Stimulated activated CD8-positive, alpha-beta memory T cell treated with anti-CD3 and anti-CD28 coated beads, Interleukin-15, amount 100 ng/mL, for 1 hour (primary cell): Measurements from ENCODE around the gene SLC2A4RG.
"Not testable (repeated sequence)": the region's sequence is repeated elsewhere in the genome, so short reads cannot be mapped to it uniquely, and the experiment has no call there.

Source experiments
- DNase-seq: peaks from one replicate; pipeline ENCODE4 v3.0.0-alpha.2; 2020; ENCODE audit warnings: low read depth

Gene SLC2A4RG

DNA sequence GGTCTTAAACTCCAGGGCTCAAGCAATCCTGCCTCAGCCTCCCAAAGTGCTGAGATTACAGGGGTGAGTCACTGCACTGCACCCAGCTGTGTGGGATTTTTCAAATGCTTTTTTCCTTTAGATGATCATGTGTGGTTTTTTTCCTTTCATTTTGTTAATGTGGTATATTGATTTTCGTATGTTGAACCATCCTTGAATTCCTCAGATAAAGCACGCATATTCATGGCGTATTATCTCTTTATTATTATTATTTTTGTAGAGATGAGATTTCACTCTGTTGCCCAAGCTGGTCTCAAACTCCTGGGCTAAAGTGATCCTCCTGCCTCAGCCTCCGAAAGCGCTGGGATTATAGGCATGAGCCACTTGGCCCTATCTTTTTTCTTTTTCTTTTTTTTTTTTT, 24.7 kb upstream of the SLC2A4RG start:
- DNase-seq: no peak

DNA sequence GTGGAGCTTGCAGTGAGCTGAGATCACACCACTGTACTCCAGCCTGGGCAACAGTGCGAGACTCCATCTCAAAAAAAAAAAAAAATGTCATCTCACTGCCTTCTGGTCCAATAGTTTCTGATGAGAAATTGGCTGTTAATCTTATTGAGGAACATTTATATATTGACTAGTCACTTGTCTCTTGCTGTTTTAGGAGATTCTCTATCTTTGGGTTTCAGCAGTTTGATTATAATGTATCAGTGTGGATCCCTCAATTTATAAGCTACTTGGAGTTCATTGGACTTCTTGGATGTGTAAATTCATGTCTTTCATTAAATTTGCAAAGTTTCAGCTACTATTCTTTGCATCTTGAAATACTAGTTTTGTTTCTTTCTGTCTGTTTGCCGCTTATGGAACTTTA, 20.6 kb upstream of the SLC2A4RG start:
- no peak for DNase-seq

DNA sequence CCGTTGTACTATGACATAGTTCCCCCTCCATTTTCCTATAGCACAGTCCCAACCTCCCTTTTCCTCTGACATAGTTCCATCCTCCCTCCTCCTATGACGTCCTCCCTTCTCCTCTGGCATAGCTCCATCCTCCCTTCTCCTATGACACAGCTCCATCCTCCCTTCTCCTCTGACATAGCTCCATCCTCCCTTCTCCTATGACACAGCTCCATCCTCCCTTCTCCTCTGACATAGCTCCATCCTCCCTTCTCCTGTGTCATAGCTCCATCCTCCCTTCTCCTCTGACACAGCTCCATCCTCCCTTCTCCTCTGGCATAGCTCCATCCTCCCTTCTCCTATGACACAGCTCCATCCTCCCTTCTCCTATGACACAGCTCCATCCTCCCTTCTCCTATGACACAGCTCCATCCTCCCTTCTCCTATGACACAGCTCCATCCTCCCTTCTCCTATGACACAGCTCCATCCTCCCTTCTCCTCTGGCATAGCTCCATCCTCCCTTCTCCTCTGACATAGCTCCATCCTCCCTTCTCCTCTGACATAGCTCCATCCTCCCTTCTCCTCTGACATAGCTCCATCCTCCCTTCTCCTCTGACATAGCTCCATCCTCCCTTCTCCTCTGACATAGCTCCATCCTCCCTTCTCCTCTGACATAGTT, 16.5 kb upstream of the SLC2A4RG start:
- DNase-seq: not testable (repeated sequence)

DNA sequence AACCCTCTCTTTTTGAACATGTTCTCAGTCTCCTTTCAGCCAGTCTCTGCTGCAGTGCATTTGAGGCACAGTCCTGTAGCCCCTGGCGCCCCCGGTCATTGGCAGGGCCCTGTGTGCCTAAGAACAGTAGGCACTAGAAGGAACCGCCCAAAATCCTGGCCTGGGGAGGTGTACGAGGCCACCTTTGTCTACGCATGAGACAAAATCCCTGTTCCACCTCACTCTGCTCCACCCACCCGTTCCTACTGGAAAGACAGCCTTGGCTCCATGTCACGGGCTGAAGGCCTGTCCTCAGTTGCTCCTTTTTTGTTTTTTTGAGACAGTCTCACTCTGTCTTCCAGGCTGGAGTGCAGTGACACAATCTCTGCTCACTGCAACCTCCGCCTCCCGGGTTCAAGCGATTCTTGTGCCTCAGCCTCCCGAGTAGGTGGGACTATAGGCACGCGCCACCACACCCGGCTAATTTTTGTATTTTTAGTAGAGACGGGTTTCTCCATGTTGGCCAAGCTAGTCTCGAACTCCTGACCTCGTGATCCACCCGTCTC, 9.3 kb upstream of the SLC2A4RG start:
- not testable (repeated sequence) for DNase-seq

DNA sequence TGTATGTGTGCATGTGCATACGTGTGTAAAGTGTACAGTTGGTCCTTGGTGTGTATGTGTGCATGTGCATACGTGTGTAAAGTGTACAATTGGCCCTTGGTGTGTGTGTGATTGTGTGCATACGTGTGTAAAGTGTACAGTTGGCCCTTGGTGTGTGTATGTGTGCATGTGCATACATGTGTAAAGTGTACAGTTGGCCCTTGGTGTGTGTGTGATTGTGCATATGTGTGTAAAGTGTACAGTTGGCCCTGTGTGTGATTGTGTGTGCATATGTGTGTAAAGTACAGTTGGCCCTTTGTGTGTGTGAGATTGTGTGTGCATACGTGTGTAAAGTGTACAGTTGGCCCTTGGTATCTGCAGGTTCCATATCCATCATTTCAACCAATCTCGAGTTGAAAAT, 8.2 kb upstream of the SLC2A4RG start:
- DNase-seq: no peak

DNA sequence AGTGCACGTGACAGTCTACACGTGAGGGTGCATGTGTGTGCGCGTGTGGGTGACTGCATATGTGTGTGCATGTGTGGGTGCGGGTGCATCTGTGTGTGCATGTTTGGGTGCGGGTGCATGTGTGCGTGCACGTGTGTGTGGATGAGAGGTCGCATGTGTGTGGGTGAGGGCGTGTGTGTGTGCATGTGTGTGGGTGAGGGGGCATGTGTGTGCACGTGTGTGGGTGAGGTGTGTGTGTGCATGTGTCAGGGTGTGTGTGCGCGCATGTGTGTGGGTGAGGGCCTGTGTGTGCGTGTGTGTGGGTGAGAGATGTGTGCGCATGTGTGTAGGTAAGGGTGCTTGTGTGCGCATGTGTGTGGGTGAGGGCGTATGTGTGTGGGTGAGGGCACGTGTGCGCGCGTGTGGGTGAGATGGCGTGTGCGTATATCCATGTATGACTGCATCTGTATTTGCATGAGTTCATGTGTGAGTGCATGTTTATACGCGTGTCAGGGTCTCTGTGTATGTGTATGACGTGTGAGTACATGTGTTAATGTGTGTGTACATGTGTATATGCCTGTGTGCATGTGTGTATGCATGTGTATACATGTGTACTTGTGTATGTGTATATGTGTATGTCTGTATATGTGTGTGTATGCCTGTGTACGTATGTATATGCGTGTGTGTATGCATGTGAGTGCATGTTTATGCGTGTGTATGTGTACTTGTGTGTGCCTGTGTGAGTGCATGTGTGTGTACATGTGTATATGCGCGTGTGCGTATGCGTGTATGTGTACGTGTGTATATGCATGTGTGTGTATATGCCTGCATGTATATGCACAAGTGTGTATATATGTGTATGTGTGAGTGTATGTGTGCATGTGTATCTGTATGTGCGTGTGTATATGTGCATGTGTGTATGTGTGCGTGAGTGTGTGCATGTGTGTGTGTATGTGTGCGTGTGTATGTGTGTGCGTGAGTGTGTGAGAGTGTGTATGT, 7.2 kb upstream of the SLC2A4RG start:
- no peak for DNase-seq

DNA sequence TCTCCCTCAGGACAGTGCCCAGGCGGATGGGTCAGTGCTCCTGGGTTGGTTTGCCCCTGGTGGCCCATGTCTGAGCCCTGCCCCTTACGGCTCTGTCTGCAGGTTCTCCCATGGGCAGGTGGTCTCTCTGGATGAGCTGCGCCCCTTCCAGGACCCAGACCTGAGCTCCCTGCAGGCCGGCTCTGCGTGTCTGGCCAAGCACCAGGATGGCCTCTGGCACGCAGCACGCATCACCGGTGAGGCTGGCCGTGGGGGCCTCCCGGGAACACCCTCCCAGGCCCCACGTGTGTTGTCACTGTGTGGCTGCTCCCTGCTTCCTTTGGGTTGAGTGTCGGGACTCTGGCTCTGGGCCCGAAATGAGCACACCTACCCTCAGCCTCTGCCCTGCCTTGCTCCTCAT, 6.5 kb upstream of the SLC2A4RG start:
- no peak for DNase-seq

DNA sequence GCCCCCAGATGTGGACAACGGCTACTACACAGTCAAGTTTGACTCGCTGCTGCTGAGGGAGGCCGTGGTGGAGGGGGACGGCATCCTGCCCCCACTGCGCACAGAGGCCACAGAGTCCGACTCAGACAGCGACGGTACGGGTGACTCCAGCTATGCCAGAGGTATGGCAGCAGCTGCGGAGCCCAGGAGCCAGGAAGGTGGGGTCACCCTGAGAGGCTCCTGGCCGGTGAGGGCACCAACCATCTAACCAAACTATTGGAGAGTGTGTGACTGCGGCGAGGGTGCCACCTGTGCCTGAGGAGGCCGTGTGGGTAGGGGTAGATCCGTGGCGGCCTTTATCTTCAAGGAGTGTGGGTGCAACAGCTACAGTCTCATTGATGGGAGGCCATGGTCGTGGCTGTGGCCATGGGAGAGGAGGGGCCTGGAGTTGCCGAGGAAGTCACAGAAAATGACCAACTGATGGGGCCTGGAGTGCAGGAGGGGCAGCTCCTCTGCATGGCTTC, 5.9 kb upstream of the SLC2A4RG start:
- no peak for DNase-seq

DNA sequence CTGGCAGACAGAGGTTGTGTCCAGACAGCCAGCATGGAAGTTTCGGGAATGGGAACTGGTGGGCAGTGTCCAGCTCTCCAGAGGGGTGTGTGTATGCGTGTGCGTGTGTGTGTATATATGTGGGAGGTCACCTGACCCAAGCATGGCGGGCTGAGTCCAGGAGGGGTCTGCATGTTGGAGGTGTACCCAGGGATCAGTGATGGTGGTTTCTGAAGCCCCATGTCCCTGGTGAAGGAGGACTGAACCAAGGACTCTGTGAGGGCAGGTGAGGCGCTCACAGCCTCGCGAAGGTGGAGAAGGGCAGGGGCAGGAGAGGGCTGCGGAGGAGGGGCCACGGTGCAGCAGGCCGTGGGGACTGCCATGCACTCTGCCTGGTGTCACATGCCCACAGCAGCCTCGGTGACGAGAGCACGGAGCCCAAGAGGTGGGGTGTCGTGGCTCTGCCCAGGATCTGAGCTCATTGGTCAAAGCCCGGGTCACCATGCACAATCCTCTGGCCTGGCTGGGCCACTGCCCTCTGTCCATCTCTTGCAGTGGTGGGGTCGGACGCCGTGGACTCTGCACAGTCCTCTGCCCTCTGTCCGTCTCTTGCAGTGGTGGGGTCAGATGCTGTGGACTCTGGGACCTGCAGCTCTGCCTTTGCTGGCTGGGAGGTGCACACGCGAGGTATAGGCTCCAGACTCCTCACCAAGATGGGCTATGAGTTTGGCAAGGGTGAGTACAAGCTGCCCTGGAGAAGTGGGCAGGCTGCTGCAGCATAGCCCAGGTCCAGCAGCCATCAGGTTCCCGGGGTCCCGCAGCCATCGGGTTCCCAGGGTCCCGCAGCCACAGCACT, 5.2 kb upstream of the SLC2A4RG start:
- DNase-seq: no peak

DNA sequence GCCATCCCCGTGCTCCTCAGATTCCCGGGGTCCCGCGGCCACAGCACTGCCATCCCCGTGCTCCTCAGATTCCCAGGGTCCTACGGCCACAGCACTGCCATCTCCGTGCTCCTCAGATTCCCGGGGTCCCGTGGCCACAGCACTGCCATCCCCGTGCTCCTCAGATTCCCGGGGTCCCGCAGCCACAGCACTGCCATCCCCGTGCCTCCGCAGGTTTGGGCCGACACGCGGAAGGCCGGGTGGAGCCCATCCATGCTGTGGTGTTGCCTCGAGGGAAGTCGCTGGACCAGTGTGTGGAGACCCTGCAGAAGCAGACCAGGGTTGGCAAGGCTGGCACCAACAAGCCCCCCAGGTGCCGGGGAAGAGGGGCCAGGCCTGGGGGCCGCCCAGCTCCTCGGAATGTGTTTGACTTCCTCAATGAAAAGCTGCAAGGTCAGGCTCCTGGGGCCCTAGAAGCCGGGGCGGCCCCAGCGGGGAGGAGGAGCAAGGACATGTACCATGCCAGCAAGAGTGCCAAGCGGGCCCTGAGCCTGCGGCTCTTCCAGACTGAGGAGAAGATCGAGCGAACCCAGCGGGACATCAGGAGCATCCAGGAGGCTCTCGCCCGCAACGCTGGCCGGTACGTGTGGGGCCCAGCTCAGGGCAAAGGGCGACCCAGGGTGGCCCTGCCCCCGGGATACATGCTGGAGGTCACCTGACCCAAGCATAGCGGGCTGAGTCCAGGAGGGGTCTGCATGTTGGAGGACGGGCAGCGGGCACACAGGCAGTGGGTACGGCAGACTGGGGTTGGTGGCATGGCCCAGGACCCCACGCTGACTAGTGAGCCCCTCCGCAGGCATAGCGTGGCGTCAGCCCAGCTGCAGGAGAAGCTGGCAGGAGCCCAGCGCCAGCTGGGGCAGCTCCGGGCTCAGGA, 4.4 kb upstream of the SLC2A4RG start:
- no peak for DNase-seq

DNA sequence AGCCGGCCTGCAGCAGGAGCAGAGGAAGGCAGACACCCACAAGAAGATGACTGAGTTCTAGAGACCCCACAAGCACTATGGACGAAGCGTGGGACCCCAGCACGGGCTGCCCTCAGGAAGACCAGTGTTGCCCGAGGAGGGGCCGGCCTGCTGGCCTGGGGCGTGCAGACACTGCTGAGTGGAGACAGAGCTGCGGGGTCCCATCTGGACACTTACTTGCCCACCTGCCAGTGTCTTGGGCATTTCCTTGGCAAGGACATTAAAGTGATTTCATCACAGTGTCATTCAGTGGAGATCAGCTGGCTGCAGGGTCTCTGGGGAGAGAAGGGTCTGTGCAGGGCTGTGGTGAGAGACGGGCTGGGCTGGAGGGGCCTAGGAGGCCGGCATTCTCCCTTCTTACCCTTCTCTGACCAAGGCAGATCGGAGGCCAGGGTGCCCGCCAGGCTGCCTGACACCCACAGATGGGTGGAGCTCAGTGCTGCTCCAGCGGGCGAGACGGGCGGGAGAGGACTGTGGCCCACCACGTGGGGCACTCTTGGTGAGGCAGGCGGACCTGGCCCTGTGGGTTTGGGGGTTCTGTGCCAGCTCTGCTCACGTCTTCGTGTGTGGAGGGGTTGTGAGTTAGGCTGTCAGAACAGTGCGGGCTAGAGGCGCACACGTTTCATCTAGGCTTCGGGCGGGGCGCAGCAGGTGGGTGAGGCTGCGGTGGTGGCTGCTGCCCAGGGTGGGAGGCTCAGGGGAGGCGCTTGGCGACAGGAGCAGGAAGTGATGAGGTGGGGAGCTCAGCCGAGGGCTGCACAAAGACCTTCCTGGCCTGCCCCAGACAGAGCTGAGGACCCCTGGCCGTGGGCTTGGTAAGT, 3.5 kb upstream of the SLC2A4RG start, which contains the start of gene LIME1:
TSS of gene LIME1 (plus strand) at position 806 of the 860 bp plus-strand sequence. CDS start 886 bp downstream, outside the sequence.
- peak; percentile 50 for DNase-seq

DNA sequence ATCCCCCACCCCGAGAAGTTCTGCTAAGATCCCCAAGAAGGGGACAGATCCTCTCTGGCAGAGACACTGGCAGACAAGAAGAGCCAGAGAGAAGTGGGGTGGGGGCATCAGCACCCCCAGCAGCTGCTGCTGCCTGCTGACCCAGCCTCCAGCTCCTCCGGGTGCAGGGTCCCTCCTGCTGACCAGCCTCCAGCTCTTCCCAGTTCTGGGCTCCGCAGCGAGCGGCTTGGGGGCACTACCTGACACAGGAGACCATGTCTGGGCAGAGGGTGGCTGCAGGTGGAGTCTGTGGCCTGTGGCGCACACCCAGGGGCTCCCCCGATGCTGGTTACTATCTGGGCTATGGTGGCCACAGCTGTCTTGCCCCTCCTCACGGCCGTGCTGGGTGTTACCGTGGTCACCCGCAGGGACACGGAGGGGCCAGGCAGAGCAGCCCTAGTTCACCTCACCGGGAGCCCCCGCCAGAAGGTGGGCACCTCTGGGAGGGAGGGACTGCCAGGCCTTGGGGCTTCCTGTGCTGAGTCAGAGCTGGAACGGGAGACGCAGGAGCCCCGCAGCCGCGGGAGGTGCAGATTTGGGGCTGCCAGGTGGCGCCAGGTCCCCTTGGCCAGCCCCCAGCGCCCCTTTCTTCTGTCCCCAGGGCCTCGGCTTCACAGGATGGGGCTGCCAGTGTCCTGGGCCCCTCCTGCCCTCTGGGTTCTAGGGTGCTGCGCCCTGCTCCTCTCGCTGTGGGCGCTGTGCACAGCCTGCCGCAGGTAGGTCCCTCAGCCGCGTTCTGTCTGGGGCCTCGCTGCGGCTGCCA, 2.5 kb upstream of the SLC2A4RG start:
- no peak for DNase-seq

DNA sequence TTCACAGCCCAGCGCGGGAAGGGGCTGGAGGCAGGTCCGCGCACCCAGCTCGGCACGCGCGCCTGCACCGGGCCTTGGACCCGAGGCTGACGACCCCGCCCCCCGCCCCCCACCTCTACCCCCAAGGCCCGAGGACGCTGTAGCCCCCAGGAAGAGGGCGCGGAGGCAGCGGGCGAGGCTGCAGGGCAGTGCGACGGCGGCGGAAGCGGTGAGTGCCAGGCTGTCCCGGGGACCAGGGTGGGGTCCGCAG, 2.0 kb upstream of the SLC2A4RG start:
- no peak for DNase-seq

DNA sequence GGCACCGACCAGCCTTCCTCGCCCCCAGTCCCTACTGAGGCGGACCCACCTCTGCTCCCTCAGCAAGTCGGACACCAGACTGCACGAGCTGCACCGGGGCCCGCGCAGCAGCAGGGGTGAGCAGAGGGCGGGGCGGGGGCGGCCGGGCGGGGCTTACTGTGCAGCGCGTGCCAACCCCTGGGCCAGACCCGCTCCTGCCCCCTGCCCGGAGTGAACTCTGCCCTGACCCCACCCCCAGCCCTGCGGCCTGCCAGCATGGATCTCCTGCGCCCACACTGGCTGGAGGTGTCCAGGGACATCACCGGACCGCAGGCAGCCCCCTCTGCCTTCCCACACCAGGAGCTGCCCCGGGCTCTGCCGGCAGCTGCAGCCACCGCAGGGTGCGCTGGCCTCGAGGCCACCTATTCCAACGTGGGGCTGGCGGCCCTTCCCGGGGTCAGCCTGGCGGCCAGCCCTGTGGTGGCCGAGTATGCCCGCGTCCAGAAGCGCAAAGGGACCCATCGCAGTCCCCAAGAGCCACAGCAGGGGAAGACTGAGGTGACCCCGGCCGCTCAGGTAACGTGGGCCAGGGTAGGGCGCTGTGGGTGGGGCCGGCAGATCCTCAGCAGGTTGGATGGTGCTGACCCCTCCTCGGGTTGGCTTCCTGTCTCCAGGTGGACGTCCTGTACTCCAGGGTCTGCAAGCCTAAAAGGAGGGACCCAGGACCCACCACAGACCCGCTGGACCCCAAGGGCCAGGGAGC, 1.5 kb upstream of the SLC2A4RG start:
- DNase-seq: no peak

DNA sequence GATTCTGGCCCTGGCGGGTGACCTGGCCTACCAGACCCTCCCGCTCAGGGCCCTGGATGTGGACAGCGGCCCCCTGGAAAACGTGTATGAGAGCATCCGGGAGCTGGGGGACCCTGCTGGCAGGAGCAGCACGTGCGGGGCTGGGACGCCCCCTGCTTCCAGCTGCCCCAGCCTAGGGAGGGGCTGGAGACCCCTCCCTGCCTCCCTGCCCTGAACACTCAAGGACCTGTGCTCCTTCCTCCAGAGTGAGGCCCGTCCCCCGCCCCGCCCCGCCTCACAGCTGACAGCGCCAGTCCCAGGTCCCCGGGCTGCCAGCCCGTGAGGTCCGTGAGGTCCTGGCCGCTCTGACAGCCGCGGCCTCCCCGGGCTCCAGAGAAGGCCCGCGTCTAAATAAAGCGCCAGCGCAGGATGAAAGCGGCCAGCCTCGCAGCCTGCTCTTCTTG, 868 bp upstream of the SLC2A4RG start:
- no peak for DNase-seq

DNA sequence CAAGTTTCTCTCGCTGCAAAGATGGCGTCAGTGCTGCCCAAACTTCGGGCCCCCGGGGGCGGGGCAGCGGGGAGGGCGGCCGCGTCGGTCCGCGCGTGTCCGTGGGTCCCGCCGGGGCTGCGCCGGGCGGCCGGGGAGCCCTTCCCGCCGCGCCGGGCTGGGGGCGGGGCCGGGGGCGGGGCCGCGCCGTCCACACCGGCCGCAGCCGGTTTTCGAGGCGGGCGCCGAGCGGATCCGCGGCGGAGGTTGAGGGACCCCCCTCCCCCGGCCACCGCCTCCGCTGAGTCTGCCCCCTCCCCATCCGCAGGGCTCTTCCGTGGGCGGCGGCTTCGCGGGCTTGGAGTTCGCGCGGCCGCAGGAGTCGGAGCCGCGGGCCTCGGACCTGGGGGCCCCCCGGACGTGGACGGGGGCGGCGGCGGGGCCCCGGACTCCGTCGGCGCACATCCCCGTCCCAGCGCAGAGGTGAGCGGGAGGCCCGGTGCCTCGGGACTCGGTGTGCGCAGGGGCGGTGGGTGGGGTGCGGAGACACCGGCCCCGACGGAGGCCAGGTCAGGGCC, 572 bp downstream of the SLC2A4RG start:
- no peak for DNase-seq

DNA sequence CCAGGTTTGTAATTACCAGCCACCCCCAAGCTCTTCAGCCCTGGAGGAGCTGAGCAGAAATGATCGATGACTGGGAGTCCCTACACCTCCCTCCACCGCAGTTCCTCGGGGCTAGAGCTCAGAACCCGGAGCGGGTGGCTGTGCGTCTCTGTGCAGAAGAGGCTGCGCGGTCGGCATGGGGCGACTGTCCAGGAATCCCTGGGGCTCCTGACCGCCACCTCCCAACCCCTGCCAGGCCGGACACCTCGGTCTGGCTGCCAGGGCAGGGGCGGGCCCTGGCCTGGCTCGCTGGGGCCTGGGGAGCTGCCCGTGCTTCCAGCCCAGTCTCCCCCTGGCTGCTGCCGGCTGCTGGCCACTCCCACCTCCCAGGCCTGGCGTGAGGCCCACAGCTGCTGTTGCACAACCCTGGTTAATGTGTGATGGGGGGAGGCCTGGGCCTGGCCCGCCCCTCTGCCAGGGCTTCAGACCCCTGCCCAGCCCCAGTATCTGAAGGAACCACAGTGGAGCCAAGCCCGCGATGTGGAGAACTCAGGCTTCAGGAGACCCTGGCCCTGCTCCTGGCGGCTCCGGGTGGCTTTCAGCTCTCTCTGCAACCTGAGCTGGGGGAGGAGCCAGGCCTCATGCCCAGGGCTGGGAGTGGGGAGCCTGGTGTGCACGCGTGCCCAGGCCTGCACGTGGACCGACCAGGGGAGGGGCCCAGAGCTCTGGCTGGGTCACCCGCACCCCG, 1.2 kb downstream of the SLC2A4RG start:
- no peak for DNase-seq

DNA sequence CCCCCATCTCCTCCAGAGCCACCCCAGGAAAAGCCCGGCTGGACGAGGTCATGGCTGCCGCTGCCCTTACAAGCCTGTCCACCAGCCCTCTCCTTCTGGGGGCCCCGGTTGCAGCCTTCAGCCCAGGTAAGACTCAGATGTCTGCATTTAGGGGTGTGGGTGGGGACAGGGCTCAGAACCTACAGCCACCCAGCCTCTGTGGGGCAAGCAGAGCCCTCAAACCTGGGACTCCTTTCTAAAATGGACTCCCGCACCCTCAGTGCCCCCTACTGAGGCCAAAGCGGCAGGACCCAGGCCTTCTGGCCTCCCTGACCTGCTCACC, 1.7 kb downstream of the SLC2A4RG start:
- DNase-seq: no peak
